ENCODE results near the gene LGALS3BP.

The LGALS3BP gene

DNA sequence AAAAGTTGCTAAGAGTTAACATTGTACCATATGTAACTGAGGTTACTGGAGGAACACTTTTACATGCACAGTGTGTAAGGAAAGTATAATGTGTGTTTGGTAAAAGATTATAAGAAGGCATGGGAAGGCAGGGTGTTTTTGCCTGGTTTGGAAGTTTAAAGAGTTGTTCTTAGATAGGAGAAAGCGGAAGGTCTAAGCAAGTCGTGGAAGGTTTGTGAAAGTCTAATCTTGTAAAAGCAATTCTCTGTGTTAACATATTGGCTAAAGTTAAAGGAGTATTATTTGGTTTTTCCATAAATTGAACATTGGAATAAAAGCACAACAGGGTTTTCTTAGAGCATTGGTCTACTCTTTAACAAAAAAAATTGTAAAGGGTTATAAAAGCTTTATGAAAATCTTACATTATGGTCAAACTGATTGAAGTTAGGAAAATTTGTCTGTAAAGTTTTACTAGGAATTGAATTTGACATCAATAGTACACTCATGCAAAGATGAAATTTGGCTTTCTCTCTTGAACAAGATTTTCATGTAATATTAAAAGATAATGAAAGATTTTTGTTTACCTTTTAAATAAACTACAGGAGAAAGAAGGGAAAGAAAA lies 34.5 kb upstream of the LGALS3BP start:
- no peak for DNase-seq

DNA sequence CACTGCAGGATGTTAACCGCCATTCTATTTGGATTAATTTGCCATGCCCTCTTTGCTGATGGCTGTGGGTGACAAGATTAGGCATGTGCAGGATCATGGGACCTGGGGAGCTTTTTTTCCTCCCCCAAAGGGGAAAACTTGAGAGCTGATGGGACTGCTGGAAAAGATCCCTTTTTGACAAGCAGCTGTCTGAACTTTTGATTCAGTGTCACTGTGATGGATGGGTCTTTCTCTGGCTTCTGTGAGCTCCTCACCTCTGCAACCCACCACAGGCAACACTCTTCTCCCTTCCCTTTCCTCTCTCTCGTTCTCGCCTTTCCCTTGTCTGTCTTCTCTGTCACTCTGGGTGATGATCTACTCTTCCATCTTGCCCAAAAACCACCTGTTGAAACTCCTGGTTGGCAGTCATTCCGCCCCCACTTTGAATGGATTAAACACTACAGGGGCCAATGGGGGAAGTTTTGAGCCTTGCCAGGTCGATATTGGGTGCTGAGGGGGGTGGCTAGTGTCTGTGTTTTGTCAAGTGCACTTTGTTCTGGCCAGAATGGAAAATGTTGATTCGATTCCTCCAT lies 32.9 kb upstream of the LGALS3BP start:
- no peak for DNase-seq

DNA sequence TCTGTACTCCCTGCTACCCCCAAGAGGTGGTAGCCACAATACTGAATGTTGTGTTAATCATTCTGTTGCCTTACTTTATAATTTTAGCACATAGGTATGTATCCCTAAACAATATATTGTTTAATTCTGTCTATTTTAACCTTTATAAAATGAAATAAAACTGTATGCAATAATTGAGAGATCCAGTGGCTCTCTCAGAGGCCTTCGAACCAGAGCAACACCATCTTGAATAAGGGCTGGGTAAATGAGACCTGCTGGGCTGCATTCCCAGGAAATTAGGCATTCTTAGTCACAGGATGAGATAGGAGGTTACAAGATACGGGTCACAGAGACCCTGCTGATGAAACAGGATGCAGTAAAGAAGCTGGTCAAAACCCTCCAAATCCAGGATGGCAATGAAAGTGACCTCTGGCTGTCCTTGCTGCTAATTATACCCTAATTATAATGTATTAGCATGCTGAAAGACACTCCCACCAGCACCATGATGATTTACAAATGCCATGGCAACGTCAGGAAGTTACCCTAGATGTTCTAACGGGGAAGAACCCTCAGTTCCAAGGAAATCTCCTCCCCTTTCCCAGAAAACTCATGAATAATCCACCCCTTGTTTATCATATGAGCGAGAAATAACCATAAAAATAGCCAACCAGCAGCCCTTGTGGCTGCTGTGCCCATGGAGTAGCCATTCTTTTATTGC lies 31.9 kb upstream of the LGALS3BP start:
- no peak for DNase-seq

DNA sequence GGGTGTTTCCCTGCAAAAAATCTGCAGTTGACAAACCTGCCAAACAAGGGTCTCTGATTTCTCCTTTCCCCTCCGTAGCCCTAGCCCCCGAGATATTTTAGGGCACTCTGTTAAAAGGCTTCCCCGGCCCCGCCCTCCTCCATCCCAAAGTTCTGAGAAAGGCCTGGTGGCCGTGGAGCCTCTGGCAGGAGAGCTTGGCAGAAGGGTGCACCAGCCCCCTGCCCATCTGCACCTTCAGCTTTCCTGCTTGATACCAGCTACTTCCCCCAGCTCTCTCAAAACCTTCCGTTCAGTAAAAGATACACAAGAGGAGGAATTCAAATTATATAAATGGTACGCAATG lies 30.6 kb upstream of the LGALS3BP start:
- DNase-seq = no peak

DNA sequence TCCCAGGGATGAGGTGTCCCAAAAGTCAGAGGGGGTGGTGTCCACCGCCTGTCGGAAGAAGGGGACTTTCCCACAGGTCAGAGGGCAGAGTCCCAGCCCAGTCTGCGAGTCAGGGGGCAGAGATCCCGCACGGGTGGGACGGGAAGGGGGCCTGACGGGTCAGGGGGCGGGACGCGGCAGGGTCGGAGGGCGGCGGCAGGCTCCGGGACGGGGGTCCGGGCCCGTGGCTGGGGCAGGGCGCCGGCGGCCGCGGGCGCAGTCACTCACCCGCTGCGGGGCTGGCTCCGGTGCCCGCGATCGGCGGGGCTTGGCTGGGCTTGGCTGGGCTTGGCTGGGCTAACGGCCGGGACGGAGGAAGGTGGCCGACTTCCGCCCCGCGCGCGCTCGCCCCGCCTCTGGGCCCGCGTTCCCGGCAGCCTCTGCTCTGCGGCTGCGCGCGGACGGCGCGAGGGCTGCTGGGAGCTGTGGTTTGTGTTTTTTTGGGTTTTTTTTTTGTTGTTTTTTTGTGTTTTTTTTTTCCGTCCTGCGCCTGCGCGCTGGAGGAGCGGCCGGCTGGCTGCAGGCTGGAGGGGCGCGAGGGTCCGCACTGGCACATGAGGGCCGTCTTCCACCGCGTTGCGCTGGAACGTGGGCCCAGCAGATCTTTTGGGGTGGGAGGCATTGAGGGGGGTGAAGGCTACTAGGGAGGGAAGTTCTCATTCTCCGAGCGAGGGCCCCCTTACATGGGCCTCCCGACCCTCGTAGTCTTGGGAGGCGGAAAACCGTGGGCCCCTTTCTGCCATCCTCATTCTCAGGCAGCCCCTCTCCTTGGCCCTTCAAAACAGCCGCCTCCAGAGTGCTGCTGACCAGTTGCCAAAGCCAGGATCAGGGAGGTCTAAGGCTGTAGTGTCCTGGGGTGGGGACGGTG lies 29.9 kb upstream of the LGALS3BP start, which contains the start of gene CANT1:
CANT1 (minus strand) TSS at position 368 of the 907 bp plus-strand sequence. CDS start 12,142 bp downstream, outside the sequence.
- DNase-seq = peak; percentile 68

DNA sequence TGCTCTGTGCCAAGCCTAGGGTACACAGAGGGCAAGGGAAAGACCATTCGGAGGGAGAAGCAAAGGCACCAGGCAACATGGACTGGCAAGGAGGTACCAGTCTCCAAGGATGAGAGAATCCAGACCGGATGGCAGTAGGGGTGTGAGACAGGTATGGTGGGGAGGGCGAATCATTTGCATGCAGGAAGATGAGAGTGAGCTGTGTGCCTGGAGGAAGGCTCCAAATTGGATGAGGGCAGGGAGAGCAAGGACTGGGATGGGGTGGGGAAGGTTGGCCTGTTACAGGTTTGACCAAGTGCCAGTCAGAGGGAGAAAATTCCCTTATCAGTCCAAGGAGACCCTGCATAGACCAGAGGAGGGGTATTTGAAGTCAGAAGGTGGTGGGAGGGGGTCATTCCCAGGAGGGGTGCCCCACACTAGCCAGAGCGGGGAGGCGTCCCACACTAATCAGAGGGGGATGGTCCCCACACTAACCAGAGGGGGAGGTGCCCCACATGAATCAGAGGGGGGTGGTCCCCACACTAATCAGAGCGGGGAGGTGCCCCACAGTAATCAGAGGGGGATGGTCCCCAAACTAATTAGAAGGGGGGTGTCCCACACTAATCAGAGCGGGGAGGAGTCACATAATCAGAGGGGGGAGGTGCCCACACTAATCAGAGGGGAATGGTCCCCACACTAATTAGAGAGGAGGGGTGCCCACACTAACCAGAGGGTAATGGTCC lies 29.1 kb upstream of the LGALS3BP start:
- no peak for DNase-seq

- no peak for DNase-seq
Measured at GRCh38 chr17:79007504-79008381, 28.0 kb upstream of the LGALS3BP start.

- DNase-seq = no peak
Measured at GRCh38 chr17:79006794-79007503, 27.2 kb upstream of the LGALS3BP start.

DNA sequence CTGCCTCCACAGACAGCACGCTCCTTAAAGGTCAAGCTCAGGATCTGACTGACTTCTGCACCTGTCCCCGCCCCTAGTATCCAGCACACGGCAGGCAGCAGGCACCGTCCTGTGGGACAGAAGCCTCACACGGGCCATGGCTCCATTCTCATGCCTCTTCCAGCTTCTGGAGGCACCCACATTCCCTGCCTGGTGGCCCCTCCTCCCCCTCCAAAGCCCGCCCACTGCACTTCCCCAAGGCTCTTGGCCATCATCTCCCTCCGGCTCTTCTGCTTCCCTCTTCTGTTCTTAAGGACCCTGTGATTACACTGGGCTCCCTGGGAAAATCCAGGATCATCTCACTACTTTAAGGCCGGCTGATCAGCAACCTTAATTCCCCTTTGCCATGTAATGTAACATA lies 26.3 kb upstream of the LGALS3BP start:
- no peak for DNase-seq

GRCh38 chr17:79005063-79005861 lies 25.5 kb upstream of the LGALS3BP start:
- peak; percentile 75 for DNase-seq

DNA sequence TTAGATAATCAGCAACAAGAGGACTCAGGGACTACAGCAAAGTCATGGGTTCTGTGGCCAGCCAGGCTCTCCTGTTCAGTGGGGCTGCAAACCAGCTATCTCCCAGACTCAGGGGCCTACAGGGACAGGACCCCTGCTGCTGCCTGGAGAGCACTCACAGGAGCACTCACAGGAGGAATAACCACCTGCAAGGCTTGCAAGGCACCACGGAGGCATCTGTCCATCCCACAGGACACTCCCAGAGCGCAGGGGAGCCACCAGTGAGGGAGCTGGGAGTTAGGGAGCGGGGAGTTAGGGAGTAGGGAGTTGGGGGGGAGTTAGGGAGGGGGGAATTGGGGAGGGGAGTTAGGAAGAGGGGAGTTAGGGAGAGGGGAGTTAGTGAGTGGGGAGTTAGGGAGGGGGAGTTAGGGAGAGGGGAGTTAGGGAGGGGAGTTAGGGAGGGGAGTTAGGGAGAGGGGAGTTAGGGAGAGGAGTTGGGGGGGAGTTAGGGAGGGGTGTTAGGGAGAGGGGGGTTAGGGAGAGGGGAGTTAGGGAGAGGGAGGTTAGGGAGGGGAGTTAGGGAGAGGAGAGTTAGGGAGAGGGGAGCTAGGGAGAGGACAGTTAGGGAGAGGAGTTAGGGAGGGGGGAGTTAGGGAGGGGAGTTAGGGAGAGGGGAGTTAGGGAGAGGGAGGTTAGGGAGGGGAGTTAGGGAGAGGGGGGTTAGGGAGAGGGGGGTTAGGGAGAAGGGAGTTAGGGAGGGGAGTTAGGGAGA lies 24.1 kb upstream of the LGALS3BP start:
- no peak for DNase-seq

- DNase-seq = no peak
Measured at GRCh38 chr17:79002796-79003593, 23.3 kb upstream of the LGALS3BP start.

GRCh38 chr17:79002291-79002690 lies 22.6 kb upstream of the LGALS3BP start:
- DNase-seq = no peak

DNA sequence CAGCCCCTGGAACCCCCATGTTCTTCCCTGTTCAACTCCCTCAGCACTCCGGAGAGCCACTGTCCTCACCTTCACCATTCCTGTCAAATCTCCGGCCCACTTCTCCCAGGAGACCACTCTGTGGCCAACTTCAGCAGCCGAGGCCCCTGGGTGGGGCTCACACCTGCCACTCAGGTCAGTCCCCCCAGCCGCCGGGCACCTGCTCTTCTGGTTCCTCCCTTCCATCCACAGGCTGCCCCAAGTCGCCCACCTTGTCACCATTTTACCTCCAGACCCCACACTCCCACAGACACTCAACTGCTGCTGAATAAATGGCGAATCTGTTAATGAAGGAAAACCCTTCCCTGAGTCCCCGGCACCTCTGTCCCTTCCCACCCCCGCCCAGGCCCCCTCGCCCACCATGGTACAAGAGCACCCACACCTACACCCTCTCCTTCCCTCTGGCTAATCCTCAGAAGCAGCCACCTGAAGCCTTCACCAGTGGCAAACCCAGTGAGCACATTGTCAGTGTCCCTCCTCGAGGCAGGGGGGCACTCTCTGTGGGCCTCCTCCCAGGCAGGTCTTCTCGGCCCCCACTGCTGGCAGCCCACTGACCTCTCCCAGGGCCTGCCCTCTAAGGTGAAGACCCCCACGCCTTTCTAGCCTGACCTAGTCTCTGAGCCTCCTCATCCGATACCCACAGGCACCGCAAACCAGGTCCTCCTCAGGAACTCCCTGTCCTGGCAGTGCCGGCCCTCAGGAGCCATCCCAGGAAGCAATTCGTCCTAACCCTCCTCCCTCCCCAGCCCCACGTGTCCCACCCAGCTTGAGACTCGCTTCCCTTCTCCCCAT lies 21.7 kb upstream of the LGALS3BP start:
- no peak for DNase-seq

DNA sequence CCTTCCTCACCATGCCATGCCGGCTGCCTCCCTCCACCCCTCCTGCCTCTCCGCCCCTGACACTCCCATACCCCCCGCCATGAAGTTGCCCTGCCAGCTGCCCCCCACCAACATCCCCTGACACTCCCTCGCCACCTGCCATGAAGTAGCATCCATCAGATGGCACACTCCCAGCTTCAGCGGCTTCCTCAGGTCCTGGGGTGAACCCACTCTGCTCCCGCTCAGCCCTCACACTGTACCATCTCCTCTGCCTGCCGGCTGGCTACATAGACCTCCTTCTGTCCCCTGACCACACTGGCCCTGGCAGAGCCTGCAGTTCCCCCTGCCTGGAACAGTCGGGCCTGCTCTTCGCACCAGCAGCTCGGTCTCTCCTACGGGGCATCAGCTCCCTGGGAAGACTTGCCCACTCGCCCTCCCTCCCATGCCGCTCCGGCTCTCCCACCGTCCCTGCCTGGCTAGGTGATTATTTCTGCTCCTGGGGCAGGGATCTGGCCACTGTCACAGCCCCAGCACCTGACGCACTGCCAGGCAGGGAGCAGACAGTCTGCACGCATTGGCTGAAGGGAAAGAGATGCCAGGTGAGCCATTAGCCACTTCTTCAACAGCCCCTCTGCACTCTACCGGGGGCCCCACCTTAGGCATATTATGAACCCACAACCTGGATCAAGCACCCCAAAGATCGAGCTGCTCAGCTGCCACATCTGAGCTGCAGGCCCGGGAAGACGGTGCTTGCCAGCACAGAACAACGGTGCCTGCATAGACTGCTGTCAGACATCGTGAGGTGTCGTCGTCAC lies 20.9 kb upstream of the LGALS3BP start:
- DNase-seq = no peak

GRCh38 chr17:78999947-79000395 lies 20.2 kb upstream of the LGALS3BP start:
- DNase-seq = no peak
